PC-3 (cell line): ENCODE measurements around the gene ADRM1.

Experiments
- EZH2 ChIP-seq: fragments of 300-600 bp; sonication (generic); IDR thresholded peaks from one replicate; pipeline ENCODE4 v1.6.1; 2017; ENCODE audit warnings: antibody characterized with exemption, mild to moderate bottlenecking, low read length; ENCODE audit not compliant: unreplicated experiment
- TF ChIP-seq, protein P1 (sequence below): fragments of 300-600 bp; sonication (generic); conservative IDR thresholded peaks from 2 replicates; pipeline ENCODE4 v1.5.1; 2017; ENCODE audit warnings: antibody characterized with exemption, low read depth, mild to moderate bottlenecking, low read length

- TF ChIP-seq, protein P1, sequence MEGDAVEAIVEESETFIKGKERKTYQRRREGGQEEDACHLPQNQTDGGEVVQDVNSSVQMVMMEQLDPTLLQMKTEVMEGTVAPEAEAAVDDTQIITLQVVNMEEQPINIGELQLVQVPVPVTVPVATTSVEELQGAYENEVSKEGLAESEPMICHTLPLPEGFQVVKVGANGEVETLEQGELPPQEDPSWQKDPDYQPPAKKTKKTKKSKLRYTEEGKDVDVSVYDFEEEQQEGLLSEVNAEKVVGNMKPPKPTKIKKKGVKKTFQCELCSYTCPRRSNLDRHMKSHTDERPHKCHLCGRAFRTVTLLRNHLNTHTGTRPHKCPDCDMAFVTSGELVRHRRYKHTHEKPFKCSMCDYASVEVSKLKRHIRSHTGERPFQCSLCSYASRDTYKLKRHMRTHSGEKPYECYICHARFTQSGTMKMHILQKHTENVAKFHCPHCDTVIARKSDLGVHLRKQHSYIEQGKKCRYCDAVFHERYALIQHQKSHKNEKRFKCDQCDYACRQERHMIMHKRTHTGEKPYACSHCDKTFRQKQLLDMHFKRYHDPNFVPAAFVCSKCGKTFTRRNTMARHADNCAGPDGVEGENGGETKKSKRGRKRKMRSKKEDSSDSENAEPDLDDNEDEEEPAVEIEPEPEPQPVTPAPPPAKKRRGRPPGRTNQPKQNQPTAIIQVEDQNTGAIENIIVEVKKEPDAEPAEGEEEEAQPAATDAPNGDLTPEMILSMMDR = no peak
- TF ChIP-seq EZH2 = no peak
These were observed 28.4 kb upstream of the ADRM1 start for GRCh38 chr20:62274332-62274950.
